ENCODE results near the gene TH. TPM values are rescaled to one million over a fixed set of nuclear protein-coding genes. Genes with fewer than 3 reads are reported as not detected.

Gene TH
- 0.40 TPM for total RNA-seq

GRCh38 chr11:2171591-2172003, at the start of gene TH:
TH (minus strand) TSS chr11:2171815; CDS start chr11:2171786, 29 bp downstream.
- no peak for ATAC-seq

DNA sequence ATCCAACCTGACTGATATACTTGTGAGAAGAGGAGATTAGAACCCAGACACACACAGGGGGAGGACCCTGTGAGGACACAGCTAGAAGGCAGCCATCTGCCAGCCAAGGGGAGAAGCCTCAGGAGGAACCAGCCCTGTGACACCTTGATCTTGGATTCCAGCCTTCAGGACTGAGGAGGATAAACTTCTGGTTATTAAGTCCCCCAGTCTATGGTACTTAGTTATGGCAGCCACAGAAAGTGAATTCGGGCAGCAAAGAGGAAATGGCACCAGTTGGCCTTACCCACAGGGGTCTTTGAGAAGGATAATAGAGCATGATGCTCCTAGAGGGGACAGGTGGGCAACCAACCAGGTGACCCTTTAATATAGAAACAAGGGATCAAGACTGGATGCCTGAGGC, 49.4 kb upstream of the TH start:
- ATAC-seq: no peak

- ATAC-seq: no peak
Measured at GRCh38 chr11:2220173-2220771, 48.7 kb upstream of the TH start.

- ATAC-seq: no peak
Measured at GRCh38 chr11:2219318-2220017, 47.9 kb upstream of the TH start.

DNA sequence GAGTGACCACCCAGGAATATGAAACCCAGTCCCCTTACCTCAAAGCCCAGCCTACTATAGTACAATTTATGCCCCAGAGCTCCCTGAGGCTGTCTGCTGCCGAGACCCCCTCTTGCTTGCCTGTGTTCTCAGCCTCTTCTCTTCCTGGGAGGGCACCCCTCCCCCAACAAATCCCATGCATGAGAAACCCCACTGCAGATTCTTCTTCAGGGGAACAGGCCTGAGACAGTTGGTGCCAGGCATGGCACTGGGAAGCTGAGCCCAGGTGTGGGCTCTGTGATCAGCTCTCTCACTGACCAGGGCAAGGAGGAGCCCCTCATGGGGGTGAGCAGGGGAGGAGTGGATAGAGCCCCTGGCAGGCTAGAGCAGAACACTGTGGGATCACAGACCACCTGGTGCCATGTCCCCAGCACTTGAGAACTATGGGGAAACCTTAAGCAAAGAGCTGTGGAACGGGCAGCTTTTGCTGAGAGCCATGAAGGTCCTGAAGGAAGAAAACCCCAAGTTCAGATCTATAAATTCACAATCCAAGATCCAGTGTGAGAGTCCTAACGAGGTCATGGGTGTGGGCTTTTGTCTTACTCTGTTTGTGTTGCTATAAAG, 46.5 kb upstream of the TH start:
- ATAC-seq: no peak

- ATAC-seq: peak; percentile 64
Measured at GRCh38 chr11:2217211-2218030, 45.8 kb upstream of the TH start.

- ATAC-seq: no peak
Measured at GRCh38 chr11:2216400-2217064, 44.9 kb upstream of the TH start.

DNA sequence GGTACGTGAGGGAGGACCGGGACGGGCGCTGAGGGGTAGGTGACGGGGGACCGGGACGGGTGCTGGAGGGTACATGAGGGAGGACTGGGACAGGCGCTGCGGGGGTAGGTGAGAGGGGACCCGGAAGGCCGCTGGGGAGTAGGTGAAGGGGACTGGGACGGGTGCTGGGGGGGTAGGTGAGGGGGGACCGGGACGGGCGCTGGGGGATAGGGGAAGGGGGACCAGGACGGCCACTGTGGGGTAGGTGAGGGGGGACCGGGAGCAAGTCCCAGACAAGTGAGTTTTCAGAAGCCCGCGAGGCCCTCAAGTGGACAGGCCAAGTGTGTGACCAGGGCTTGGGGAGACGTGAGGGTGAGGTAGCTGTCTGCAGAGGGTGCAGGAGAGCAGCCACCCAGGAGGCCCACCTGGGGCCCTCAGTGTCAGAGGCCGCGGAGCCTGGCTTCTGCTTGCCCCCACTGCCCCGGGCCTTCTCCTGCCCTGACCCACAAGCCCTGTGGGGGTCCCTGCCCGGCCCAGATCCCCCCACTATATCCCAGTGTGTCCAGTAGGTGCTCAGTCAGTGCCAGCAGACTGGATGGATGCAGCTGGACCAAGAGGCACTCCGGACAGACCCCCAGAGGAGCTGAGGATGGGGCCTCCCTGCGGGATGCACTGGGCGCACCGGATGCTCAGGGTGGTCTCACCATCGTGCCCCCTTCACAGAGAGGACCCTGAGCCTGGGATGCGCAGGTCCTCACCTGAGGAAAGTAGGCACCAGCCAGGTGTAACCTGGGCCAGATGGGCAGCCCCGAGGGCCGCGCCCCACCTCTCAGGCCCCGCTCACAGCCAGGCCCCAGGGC, 44.2 kb upstream of the TH start:
- ATAC-seq: no peak

DNA sequence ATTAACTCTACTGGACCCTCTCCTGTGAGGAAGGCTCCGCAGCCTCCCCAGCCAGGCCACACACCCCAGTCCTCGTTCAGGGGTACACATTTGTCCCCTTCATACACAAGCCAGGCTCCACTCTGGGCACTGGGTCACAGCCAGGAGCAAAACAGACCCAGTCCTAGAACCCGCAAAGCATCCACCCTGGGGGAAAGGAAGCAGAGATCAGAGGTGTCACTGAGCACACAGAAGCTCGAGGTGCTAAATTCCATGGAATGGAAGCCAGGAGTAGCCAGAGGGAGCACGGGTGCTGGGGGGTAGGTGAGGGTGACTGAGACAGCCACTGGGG, 43.6 kb upstream of the TH start:
- no peak for ATAC-seq

GRCh38 chr11:2214527-2215229, 43.1 kb upstream of the TH start:
- ATAC-seq: no peak

DNA sequence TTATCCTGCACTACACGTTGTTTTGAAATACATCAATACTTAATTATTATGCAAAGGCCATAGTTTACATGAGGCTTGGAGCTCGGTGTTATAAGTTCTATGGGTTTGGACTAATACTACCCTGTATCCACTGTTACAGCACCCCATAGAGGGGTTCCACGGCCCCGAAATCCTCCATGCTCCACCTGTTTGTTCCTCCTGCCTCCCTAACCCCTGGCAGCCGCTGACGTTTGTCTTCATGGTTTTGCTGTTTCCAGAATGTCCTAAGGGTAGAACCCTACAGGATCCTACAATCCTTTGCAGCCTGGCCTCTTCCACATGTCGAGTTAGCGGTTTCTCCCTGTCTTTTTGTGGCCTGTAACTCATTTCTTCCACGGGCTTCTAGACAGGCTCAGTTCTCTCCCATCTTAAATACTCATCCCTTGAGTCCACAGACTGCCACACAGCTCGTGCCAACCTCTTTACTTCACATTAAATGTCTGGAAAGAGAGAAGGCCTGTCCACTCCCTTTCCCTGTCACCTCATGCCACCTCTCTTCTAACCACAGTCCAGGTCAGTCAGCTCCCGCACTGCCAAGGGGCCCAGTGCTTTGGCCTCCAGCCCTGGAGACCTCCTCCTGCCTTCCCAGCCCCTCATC, 42.4 kb upstream of the TH start:
- ATAC-seq: no peak

DNA sequence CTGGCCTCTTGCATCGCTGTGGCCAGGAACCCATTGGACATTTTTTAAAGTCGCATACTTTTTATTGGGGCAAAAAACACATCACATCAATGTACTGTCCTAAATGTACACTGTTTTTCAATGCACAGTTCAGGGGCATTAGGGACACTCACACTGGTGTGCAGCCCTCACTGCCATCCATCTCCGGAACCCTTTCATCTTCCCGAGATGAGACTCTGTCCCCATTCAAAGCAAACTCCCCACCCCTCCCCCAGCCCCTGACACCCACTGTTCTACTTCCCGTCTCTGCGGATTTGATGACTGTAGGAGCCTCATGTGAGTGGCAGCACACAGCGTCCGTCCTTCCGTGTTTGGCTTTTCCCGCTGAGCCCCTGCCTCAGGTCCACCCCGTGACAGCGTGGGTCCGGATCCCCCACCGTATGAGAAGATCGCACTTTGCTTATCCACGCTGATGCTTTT, 41.8 kb upstream of the TH start:
- no peak for ATAC-seq

DNA sequence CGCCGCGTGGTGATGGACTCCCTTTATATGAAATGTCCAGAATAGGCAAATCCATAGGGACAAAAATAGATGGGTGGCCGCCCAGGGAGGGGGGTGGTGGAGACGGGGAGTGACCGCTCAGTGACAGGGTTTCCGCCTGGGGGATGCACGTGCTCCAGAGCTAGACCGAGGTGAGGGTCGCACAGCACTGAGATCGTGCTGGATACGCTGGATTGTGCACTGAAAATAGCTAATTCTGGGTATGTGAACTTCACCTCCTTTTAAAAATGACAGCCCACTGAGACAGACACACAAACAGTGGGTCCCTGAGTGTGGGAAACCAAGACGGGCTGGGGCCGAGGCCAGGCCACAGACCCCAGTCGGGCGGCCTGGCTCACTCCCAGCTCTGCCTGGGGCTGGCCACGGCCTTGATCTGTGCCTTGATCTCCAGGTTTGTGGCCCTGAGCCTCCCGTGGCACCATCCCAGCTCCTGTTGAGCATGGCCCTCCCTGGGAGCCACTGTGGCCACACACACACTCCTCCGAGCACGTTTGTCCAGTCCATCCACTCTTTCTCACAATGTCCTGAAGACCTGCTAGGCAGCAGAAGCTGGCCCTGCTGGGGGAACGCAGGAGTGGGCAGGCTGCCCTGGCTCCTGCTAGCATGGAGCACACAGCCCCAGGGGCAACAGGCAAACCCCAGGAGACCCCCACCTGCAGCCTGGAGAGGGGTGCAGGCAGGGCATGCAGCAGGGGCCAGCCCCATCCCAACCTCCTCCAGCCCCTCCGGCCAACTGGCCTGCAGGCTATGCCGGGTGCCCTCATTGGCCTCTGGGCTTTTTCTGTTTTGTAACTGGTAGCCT, 41.0 kb upstream of the TH start:
- no peak for ATAC-seq

DNA sequence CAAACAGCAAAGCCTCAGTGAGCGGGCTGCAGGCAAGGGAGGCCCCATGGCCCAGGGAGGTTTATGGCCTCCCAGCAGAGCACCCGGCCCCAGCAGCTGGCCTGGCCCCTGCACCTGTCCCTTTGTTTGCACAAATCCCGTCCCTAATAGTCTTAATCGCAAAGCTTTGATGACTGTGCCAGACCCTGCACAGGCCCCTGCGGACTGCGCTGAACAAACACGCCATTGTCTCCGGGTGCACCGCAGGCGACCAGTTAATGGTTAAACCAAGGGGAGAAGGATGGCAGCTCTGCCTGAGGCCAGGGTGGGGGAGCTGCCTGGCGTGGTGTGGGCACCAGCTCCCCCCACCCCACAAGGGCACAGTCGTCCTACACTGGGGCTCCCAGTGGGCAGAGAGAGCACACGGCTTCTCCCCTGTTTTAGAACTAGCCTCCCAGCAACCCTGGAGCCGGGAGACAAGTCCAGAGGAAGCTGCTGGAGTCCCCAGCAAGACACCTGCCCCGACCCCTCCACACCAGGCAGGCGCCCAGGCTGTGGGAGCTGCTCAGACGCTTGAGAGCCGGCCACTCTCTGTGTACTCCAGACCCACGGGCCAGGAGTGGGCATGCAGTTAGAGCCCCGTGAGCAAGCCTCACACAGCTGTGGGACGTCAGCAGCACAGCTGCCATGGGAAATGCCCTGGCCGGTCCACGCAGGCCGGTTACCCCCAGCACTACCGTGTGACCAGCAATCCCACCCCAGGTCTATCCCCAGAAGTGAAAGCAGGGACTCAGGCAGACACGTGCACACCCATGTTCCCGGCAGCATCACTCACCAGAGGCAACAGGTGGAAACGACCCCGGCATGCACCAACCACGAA, 39.7 kb upstream of the TH start:
- no peak for ATAC-seq

- ATAC-seq: no peak
Measured at GRCh38 chr11:2210366-2211112, 38.9 kb upstream of the TH start.

DNA sequence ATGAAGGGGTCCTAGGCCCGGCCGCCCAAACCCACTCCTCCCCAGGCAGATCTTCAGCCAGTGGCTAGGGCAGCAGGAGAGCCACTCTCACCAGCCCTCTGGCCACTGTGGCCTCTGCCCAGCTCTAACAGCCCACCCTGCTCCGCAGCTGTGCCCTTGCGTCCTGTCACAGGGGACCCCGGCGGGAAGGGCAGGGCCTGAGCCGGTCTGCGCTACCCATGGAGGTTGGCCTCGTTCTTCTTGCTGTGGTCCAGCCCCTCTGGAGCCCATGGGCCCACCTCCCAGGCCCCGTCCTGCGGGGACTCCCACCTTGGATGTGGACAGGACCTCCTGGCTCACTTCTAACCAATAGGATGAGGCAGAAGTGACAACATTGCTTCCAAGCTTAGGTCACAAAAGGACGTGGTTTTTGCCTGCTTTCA, 38.3 kb upstream of the TH start:
- no peak for ATAC-seq

DNA sequence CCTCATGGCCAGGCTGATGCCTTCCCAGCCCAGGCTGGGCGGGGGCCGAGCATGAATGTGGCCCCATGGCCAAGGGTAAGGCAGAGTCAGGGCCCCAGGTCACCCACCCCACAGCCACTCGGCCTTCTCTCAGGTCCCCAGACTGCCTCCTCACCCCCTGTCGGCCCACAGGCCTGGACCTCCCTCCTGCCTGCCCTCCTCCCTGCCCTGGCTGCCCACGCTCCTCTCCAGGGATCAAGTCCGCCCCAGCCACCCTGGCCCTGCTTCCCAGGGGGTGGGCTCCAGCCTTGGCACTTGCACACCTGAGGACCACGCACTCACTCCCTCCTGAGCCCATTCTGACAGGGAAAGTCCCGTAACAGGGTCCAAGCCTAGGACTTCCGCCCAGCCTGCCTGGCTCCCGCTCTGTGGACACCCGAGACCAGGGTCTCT, 37.8 kb upstream of the TH start:
- no peak for ATAC-seq
